HepG2 (cell line): ENCODE data around the gene DUSP16. TPM values are rescaled to one million over a fixed set of nuclear protein-coding genes. Genes with fewer than 3 reads are reported as not detected.

Experiments
- ARHGAP35 ChIP-seq: sonication (generic); formaldehyde crosslinking; IDR thresholded peaks from 2 replicates; pipeline ENCODE4 v1.9.0; 2022; ENCODE audit warnings: mild to moderate bottlenecking, inconsistent platforms, moderate library complexity, missing genetic modification reagents, borderline replicate concordance
- CBX2 ChIP-seq, 2 experiments: fragments of 200-600 bp in 1 of 2; sonication (generic); formaldehyde crosslinking in 1 of 2; IDR thresholded peaks; 2 replicates each; pipeline versions ENCODE4 v1.7.0 to v1.8.1; 2018 to 2022; ENCODE audit warnings: low read depth in 2 of 2, low read length in 1 of 2, mild to moderate bottlenecking in 1 of 2, missing genetic modification reagents in 1 of 2
- HDAC2 ChIP-seq: sonication (generic); formaldehyde crosslinking; IDR thresholded peaks from 2 replicates; pipeline ENCODE4 v1.4.0; 2020; ENCODE audit warnings: missing genetic modification reagents
- HNRNPH1 ChIP-seq: fragments of 200-400 bp; formaldehyde crosslinking; optimal IDR thresholded peaks from 2 replicates; pipeline ENCODE3; 2017; ENCODE audit warnings: mild to moderate bottlenecking, low read depth, low read length
- PCBP2 ChIP-seq: fragments of 200-400 bp; formaldehyde crosslinking; optimal IDR thresholded peaks from 2 replicates; pipeline ENCODE3; 2018; ENCODE audit warnings: low read length, low read depth; ENCODE audit not compliant: poor library complexity, severe bottlenecking
- RBM22 ChIP-seq: fragments of 200-400 bp; formaldehyde crosslinking; optimal IDR thresholded peaks from 2 replicates; pipeline ENCODE3; 2017; ENCODE audit warnings: mild to moderate bottlenecking, low read length, moderate library complexity
- TBL1XR1 ChIP-seq: fragments of 150-350 bp; IDR thresholded peaks from 2 replicates; pipeline ENCODE4 v1.6.1; 2014; ENCODE audit warnings: borderline replicate concordance, low read length; ENCODE audit not compliant: partially characterized antibody
- ZEB1 ChIP-seq: IDR thresholded peaks from 2 replicates; pipeline ENCODE4 v1.6.1; 2012; ENCODE audit warnings: mild to moderate bottlenecking, low read depth, inconsistent platforms; ENCODE audit not compliant: insufficient replicate concordance
- ZNF317 ChIP-seq: sonication (generic); formaldehyde crosslinking; IDR thresholded peaks from 2 replicates; pipeline ENCODE4 v1.5.0; 2020; ENCODE audit warnings: mild to moderate bottlenecking, missing genetic modification reagents
- ZNF570 ChIP-seq: sonication (generic); formaldehyde crosslinking; IDR thresholded peaks from 2 replicates; pipeline ENCODE4 v1.4.0; 2020; ENCODE audit warnings: mild to moderate bottlenecking, missing genetic modification reagents, borderline replicate concordance
- ZSCAN29 ChIP-seq: sonication (generic); formaldehyde crosslinking; conservative IDR thresholded peaks from 2 replicates; pipeline ENCODE4 v1.4.0; 2020; ENCODE audit warnings: mild to moderate bottlenecking, missing genetic modification reagents
- polyA plus RNA-seq, 8 experiments: library from polyadenylated mRNA; depleted of rRNA in 3 of 8; stranded (reverse) in 7 of 8; unstranded in 1 of 8; fragments of >200 nt; fragmentation: Illumina TruSeq in 4 of 8; extraction: Trizol in 4 of 8; gene quantifications; 2 replicates each; pipeline versions ENCODE4 v1.2.1 to v1.2.3, GENCODE V29; 2011 to 2016; ENCODE audit warnings: low read depth in 4 of 8, missing spikeins in 1 of 8, mixed read lengths in 1 of 8; ENCODE audit not compliant: insufficient read depth in 1 of 8
- total RNA-seq, 5 experiments: library from RNA; depleted of rRNA; stranded (reverse); fragments of >200 nt; fragmentation: Illumina TruSeq; extraction: Trizol; gene quantifications; 2 replicates each; pipeline ENCODE4 v1.2.3, GENCODE V29; 2016; ENCODE audit warnings: low read depth in 1 of 5
- TF ChIP-seq, protein P1 (sequence below), 2 experiments: fragments of 450-650 bp in 1 of 2; sonication (generic) in 1 of 2; formaldehyde crosslinking in 1 of 2; IDR thresholded peaks; 2 replicates each; pipeline versions ENCODE4 v1.6.1 to v1.8.0; 2016 to 2022; ENCODE audit warnings: antibody characterized with exemption in 1 of 2, mild to moderate bottlenecking in 1 of 2, missing genetic modification reagents in 1 of 2
- TF ChIP-seq, protein P2 (sequence below): sonication (generic); formaldehyde crosslinking; conservative IDR thresholded peaks from 2 replicates; pipeline ENCODE4 v1.8.0; 2022; ENCODE audit warnings: low read depth, missing genetic modification reagents
- TF ChIP-seq, protein P3 (sequence below): sonication (generic); formaldehyde crosslinking; IDR thresholded peaks from 2 replicates; pipeline ENCODE4 v1.4.0; 2020; ENCODE audit warnings: missing genetic modification reagents, mild to moderate bottlenecking, borderline replicate concordance

DUSP16 gene
- total and polyA plus RNA-seq, 2 of the 13 experiments (the other 11 are each of a cell fraction or from before 2014, with no cell fraction given): 45.7 to 46.6 TPM

DNA sequence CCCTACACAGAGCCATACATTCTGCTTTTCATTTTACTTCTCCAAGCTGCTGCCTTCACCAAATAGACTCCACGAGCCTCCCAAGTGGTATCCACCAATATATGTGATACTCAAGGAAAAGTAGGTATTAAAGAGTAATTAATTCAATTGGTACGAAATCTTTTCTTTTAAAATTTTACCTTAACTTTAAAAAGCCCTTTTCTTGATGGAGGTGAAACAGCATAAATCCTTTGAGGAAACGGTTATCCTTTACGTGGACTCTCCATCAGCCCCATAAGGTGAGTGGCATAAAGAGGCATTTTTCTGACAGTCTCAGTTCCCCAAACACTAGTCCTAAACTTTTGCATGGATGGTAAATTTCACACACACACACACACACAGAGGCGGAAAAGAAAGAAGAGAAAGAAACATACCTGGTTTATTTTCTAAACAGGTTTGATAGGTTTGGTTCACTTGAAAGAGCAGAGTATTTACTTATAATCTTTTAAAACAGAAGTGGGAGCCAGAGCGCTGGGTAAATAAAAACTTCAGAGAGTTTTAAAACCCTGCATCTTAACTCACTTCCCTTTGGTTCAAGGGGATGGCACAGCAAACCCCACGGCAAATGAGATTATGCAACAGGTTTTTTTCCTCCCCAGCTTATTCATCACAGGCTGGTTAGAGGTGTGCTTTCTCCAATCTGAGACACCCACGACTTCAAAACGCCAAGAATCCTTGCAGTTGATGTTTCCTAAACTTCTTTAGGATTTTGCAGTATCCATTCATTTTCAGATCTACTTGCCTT is 1.9 kb downstream of the DUSP16 start (continued):
- TF ChIP-seq, protein P1, sequence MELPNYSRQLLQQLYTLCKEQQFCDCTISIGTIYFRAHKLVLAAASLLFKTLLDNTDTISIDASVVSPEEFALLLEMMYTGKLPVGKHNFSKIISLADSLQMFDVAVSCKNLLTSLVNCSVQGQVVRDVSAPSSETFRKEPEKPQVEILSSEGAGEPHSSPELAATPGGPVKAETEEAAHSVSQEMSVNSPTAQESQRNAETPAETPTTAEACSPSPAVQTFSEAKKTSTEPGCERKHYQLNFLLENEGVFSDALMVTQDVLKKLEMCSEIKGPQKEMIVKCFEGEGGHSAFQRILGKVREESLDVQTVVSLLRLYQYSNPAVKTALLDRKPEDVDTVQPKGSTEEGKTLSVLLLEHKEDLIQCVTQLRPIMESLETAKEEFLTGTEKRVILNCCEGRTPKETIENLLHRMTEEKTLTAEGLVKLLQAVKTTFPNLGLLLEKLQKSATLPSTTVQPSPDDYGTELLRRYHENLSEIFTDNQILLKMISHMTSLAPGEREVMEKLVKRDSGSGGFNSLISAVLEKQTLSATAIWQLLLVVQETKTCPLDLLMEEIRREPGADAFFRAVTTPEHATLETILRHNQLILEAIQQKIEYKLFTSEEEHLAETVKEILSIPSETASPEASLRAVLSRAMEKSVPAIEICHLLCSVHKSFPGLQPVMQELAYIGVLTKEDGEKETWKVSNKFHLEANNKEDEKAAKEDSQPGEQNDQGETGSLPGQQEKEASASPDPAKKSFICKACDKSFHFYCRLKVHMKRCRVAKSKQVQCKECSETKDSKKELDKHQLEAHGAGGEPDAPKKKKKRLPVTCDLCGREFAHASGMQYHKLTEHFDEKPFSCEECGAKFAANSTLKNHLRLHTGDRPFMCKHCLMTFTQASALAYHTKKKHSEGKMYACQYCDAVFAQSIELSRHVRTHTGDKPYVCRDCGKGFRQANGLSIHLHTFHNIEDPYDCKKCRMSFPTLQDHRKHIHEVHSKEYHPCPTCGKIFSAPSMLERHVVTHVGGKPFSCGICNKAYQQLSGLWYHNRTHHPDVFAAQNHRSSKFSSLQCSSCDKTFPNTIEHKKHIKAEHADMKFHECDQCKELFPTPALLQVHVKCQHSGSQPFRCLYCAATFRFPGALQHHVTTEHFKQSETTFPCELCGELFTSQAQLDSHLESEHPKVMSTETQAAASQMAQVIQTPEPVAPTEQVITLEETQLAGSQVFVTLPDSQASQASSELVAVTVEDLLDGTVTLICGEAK (IDR thresholded peaks at IDR 0.05): no peak
- TF ChIP-seq, protein P1 (CRISPR knock-in tag; IDR thresholded peaks at IDR 0.05): no peak
- TF ChIP-seq TBL1XR1 (peak; percentile 24), ZNF570 (no peak), ZNF317 (CRISPR knock-in tag) (no peak), RBM22 (peak; percentile 7), HDAC2 (CRISPR knock-in tag) (peak; percentile 45; the same call in 1 of the 2 replicates), ZEB1 (peak; percentile 57), ARHGAP35 (CRISPR knock-in tag) (no peak), ZSCAN29 (no peak), HNRNPH1 (no peak), CBX2 (IDR thresholded peaks at IDR 0.05; ENCODE audit: low read depth, low read length) (no peak), CBX2 (CRISPR knock-in tag; IDR thresholded peaks at IDR 0.05; ENCODE audit: low read depth) (no peak), PCBP2 (no peak)
- TF ChIP-seq, protein P2, sequence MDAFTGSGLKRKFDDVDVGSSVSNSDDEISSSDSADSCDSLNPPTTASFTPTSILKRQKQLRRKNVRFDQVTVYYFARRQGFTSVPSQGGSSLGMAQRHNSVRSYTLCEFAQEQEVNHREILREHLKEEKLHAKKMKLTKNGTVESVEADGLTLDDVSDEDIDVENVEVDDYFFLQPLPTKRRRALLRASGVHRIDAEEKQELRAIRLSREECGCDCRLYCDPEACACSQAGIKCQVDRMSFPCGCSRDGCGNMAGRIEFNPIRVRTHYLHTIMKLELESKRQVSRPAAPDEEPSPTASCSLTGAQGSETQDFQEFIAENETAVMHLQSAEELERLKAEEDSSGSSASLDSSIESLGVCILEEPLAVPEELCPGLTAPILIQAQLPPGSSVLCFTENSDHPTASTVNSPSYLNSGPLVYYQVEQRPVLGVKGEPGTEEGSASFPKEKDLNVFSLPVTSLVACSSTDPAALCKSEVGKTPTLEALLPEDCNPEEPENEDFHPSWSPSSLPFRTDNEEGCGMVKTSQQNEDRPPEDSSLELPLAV (CRISPR knock-in tag): no peak
- TF ChIP-seq, protein P3, sequence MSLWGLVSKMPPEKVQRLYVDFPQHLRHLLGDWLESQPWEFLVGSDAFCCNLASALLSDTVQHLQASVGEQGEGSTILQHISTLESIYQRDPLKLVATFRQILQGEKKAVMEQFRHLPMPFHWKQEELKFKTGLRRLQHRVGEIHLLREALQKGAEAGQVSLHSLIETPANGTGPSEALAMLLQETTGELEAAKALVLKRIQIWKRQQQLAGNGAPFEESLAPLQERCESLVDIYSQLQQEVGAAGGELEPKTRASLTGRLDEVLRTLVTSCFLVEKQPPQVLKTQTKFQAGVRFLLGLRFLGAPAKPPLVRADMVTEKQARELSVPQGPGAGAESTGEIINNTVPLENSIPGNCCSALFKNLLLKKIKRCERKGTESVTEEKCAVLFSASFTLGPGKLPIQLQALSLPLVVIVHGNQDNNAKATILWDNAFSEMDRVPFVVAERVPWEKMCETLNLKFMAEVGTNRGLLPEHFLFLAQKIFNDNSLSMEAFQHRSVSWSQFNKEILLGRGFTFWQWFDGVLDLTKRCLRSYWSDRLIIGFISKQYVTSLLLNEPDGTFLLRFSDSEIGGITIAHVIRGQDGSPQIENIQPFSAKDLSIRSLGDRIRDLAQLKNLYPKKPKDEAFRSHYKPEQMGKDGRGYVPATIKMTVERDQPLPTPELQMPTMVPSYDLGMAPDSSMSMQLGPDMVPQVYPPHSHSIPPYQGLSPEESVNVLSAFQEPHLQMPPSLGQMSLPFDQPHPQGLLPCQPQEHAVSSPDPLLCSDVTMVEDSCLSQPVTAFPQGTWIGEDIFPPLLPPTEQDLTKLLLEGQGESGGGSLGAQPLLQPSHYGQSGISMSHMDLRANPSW (CRISPR knock-in tag): no peak
